ENCODE measurements around the gene USP33. TPM values are rescaled to one million over a fixed set of nuclear protein-coding genes. Genes with fewer than 3 reads are reported as not detected.
"Not testable (repeated sequence)": the region's sequence is repeated elsewhere in the genome, so short reads cannot be mapped to it uniquely, and the experiment has no call there.

Gene USP33
- total and polyA plus RNA-seq, 8 donors = 17.3 to 174 (median 61.2) TPM

DNA sequence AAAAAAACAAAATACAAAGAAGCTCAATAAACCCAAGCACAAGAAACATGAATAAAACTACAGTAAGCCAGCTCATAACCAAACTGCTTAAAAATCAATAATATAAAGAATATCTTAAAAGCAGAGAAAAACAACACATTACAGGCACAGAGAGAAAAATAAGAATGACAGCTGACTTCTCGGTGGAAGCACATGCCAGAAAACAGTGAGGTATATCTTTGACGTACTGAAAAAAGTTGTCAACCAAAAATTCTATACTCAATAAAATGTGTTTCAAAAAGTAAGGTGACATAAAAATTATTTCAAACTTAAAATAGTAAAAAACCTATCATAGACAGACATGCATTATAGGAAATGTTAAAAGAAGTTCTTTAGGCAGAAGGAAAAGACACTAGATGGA, 110.5 kb downstream of the USP33 start:
- TF ChIP-seq POLR2A (IDR thresholded peaks at IDR 0.05) = no peak
- no peak for TF ChIP-seq EP300 (IDR thresholded peaks at IDR 0.05)
- TF ChIP-seq, protein P1, sequence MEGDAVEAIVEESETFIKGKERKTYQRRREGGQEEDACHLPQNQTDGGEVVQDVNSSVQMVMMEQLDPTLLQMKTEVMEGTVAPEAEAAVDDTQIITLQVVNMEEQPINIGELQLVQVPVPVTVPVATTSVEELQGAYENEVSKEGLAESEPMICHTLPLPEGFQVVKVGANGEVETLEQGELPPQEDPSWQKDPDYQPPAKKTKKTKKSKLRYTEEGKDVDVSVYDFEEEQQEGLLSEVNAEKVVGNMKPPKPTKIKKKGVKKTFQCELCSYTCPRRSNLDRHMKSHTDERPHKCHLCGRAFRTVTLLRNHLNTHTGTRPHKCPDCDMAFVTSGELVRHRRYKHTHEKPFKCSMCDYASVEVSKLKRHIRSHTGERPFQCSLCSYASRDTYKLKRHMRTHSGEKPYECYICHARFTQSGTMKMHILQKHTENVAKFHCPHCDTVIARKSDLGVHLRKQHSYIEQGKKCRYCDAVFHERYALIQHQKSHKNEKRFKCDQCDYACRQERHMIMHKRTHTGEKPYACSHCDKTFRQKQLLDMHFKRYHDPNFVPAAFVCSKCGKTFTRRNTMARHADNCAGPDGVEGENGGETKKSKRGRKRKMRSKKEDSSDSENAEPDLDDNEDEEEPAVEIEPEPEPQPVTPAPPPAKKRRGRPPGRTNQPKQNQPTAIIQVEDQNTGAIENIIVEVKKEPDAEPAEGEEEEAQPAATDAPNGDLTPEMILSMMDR (IDR thresholded peaks at IDR 0.05) = no peak
- TF ChIP-seq POLR2AphosphoS5 (IDR thresholded peaks at IDR 0.05) = no peak
- 95 to 99% (median 97%) methylated on average over 2 of the region's 2 CpGs for WGBS, 5 donors
- intact Hi-C loops (cut with DNase I; ENCODE audit: low total_unique reads) = no loop called here
- DNase-seq = no peak
- Histone ChIP-seq H3K27ac (no peak overlapping the region), H3K9me3 (peaks cover 9 to 21% (median 17%) of the 10 kb centered on the region in 4 donors), H3K4me3 (no peak overlapping the region), H3K27me3 (no peaks in the 10 kb centered on the region), H3K4me1 (peaks cover 0 to 11% (median 3%) of the 10 kb centered on the region in 4 donors), H3K36me3 (peaks cover 0 to 23% (median 19%) of the 10 kb centered on the region in 4 donors)

DNA sequence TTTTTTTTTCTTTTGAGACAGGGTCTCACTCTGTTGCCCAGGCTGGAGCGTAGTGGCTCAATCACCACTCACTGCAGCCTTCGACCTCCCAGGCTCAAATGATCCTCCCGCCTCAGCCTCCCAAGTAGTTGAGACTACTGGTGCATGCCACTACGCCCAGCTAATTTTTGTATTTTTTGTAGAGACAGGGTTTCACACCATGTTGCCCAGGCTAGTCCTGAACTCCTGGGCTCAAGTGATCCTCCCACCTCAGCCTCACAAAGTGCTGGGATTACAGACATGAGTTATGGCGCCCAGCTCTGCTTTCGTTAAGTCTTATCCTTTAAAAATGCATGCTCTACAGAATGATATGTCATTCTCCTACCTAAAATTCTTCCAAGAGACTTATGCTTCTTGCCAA, 113.4 kb downstream of the USP33 start:
- H3K27me3 ChIP-seq; H3K27ac ChIP-seq; intact Hi-C loops (cut with DNase I; ENCODE audit: low total_unique reads); H3K4me3 ChIP-seq; DNase-seq; H3K4me1 ChIP-seq: not testable (repeated sequence)
- H3K9me3 ChIP-seq = peaks cover 9 to 20% (median 17%) of the 10 kb centered on the region in 4 donors
- H3K36me3 ChIP-seq = peaks cover 0 to 20% (median 17%) of the 10 kb centered on the region in 4 donors
- 97 to 99% (median 98%) methylated on average over 6 of the region's 6 CpGs for WGBS, 5 donors

Other genes starting within 250 kb of the USP33 start
- 100 to 1,000 TPM in 3 of 5 donors, 10 to 100 TPM in 2; 12.2 to 167 (median 103) TPM for gene ZZZ3, start 77.2 kb downstream of the USP33 start, total RNA-seq
- 10 to 100 TPM in 1 of 3 donors, 1 to 10 TPM in 2; 9.1 to 10.7 (median 9.6) TPM for gene ZZZ3, start 77.2 kb downstream of the USP33 start, polyA plus RNA-seq
- gene MIGA1, start 19.8 kb upstream of the USP33 start, total RNA-seq = 10 to 100 TPM in 3 of 5 donors, 1 to 10 TPM in 2; 6.4 to 40.6 (median 23.9) TPM
- gene MIGA1, start 19.8 kb upstream of the USP33 start, polyA plus RNA-seq = 1 to 10 TPM; 1.6 to 3.1 (median 2.2) TPM
- 10 to 100 TPM; 26.6 to 64.3 (median 45.9) TPM for gene NEXN, start 128.8 kb upstream of the USP33 start, total RNA-seq
- 10 to 100 TPM; 12.7 to 18.7 (median 15.5) TPM for gene NEXN, start 128.8 kb upstream of the USP33 start, polyA plus RNA-seq
- 100 to 1,000 TPM in 3 of 5 donors, 10 to 100 TPM in 2; 39.4 to 394 (median 110) TPM for gene FUBP1, start 219.2 kb upstream of the USP33 start, total RNA-seq
- gene FUBP1, start 219.2 kb upstream of the USP33 start, polyA plus RNA-seq = 10 to 100 TPM; 25.6 to 48.0 (median 39.3) TPM
- 10 to 100 TPM in 4 of 5 donors, 1 to 10 TPM in 1; 7.2 to 65.7 (median 19.2) TPM for gene DNAJB4, start 245.1 kb upstream of the USP33 start, total RNA-seq
- gene DNAJB4, start 245.1 kb upstream of the USP33 start, polyA plus RNA-seq = 10 to 100 TPM in 2 of 3 donors, 1 to 10 TPM in 1; 7.3 to 13.1 (median 12.3) TPM